Effector memory CD8-positive, alpha-beta T cell (primary cell): ENCODE data around the gene FGF21.
"Not testable (repeated sequence)": the region's sequence is repeated elsewhere in the genome, so short reads cannot be mapped to it uniquely, and the experiment has no call there.

Source experiments
- ATAC-seq: fragments of 150-1000 bp; cut with Tn5 transposase; replicated peaks from 2 replicates; pipeline ENCODE4 v1.10.0; 2021; ENCODE audit warnings: mild to moderate bottlenecking, moderate library complexity
- DNase-seq, 3 experiments: peaks; one replicate each; pipeline ENCODE4 v3.0.0; 2021
- H3K27ac Mint-ChIP-seq, 2 donors: one replicate each; pipeline ENCODE4 v1.8.0; 2022; ENCODE audit warnings: mild to moderate bottlenecking in 2 of 2, mixed read lengths in 2 of 2, moderate library complexity in 2 of 2
- H3K27me3 Mint-ChIP-seq, 2 donors: one replicate each; pipeline ENCODE4 v1.8.0; 2022; ENCODE audit warnings: mixed read lengths in 2 of 2
- H3K36me3 Mint-ChIP-seq: one replicate; pipeline ENCODE4 v1.8.0; 2022; ENCODE audit warnings: mild to moderate bottlenecking, moderate library complexity, mixed read lengths; ENCODE audit not compliant: insufficient read depth
- H3K4me1 Mint-ChIP-seq, 2 donors: one replicate each; pipeline ENCODE4 v1.8.0; 2022; ENCODE audit warnings: low read depth in 2 of 2, mixed read lengths in 2 of 2
- H3K4me3 Mint-ChIP-seq, 2 donors: one replicate each; pipeline ENCODE4 v1.8.0; 2022; ENCODE audit warnings: mild to moderate bottlenecking in 2 of 2, mixed read lengths in 2 of 2, moderate library complexity in 2 of 2
- H3K9me3 Mint-ChIP-seq, 2 donors: one replicate each; pipeline ENCODE4 v1.8.0; 2022; ENCODE audit warnings: mixed read lengths in 2 of 2

Gene FGF21

DNA sequence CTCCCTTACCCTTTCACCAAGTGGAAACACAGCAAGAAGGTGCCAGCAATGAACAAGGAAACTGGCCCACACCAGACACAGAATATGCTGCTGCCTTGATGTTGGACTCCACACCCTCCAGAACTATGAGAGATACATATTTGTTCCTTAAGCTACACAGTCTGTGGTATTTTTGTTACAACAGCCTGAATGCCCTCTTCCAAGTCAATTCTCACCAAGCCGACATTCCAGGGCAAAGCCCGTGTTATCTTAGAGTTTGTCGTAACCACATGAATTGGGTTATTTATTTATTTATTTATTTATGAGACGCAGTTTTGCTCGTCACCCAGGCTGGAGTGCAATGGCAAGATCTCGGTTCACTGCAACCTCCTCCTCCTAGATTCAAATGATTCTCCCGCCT lies 14.9 kb downstream of the FGF21 start:
- Mint-ChIP-seq H3K4me3 (no peak overlapping the region), H3K9me3 (no peaks in the 10 kb centered on the region), H3K27me3 (peaks cover 30 to 69% of the 10 kb centered on the region in 2 donors), H3K36me3 (no peaks in the 10 kb centered on the region), H3K27ac (no peak overlapping the region), H3K4me1 (peaks cover 0 to 2% of the 10 kb centered on the region in 2 donors)
- ATAC-seq = no peak
- no peak for DNase-seq

DNA sequence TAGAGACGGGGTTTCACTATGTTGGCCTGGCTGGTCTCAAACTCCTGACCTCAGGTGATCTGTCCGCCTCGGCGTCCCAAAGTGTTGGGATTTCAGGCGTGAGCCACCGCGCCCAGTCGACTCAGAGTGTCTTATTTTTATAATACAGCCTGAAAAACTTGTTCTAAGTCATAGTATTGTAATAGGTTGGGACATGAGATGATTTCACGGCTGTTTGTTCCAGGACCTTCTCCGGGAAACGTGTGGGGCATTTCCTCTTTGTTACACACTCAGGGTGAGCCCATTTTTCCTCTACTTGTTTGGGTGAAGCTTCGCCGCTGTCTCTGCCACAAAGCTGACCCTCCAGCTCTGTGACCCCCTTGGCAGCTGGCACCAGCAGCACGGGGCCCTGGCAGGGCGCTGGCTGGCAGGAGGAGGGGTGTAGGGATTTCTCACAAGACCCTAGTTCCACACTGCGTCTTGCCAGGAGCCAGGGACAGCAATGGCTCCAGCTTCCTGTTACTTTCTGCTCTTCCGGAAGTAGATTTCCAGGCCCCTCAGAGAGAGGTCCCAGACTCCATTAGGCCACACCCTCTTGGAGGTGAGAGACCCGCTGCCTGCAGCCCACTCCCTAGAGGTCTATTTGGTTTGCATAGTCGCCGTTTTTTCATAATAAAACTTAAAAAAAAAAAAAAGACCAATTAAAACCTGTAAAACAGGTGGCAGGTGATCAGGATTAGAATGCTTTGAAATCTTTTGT lies 15.6 kb downstream of the FGF21 start:
- H3K4me1 Mint-ChIP-seq = peaks cover 0 to 2% of the 10 kb centered on the region in 2 donors
- H3K27ac Mint-ChIP-seq = no peak overlapping the region
- H3K27me3 Mint-ChIP-seq = peaks cover 25 to 63% of the 10 kb centered on the region in 2 donors
- no peaks in the 10 kb centered on the region for H3K36me3 Mint-ChIP-seq
- ATAC-seq (no peak), DNase-seq (no peak)
- no peak overlapping the region for H3K4me3 Mint-ChIP-seq
- H3K9me3 Mint-ChIP-seq = no peaks in the 10 kb centered on the region

DNA sequence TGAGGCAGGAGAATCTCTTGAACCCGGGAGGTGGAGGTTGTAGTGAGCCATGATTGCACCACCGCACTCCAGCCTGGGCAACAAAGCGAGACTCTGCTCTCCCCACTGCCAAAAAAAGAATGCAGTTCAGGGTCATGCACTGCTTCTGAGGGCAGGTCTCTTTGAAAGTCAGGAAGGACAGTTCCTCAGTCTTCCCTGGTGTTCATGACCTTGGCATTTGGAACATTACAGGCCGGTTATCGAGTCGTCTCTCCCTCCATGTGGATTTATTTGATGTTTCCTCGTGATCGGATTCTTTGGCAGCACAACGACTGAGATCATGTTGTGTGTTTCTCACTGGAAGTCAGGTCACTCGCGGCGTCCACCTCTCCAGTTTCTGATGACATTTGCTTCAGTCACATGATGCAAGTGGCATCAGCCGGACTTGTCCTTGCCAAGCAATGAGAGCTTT lies 17.2 kb downstream of the FGF21 start:
- no peaks in the 10 kb centered on the region for H3K36me3 Mint-ChIP-seq
- H3K27ac Mint-ChIP-seq = no peak overlapping the region
- no peak for DNase-seq
- no peaks in the 10 kb centered on the region for H3K9me3 Mint-ChIP-seq
- no peak overlapping the region for H3K4me3 Mint-ChIP-seq
- H3K4me1 Mint-ChIP-seq = peaks cover 0 to 2% of the 10 kb centered on the region in 2 donors
- peaks cover 23 to 50% of the 10 kb centered on the region in 2 donors for H3K27me3 Mint-ChIP-seq
- no peak for ATAC-seq

DNA sequence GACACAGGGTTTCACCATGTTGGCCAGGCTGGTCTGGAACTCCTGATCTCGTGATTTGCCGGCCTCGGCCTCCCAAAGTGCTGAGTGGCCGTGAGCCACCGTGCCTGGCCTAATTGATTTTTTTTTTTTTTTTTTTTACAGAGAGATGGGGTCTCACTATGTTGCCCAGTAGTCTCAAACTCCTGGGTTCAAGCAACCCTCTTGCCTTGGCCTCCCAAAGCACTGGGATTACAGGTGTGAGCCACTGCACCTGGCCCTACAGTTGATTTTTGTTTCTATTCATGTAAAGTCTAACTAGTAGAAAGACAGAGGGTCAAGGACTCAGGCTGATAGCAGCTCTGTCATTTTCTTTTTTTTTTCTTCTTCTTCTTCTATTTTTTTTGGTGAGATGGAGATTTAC lies 21.8 kb downstream of the FGF21 start:
- peaks cover under 1 to 13% of the 10 kb centered on the region in 2 donors for H3K27me3 Mint-ChIP-seq
- no peaks in the 10 kb centered on the region for H3K4me1 Mint-ChIP-seq
- ATAC-seq (no peak), DNase-seq (no peak)
- H3K27ac Mint-ChIP-seq = no peak overlapping the region
- no peak overlapping the region for H3K4me3 Mint-ChIP-seq
- H3K36me3 Mint-ChIP-seq = peaks cover 1% of the 10 kb centered on the region
- H3K9me3 Mint-ChIP-seq = no peaks in the 10 kb centered on the region

DNA sequence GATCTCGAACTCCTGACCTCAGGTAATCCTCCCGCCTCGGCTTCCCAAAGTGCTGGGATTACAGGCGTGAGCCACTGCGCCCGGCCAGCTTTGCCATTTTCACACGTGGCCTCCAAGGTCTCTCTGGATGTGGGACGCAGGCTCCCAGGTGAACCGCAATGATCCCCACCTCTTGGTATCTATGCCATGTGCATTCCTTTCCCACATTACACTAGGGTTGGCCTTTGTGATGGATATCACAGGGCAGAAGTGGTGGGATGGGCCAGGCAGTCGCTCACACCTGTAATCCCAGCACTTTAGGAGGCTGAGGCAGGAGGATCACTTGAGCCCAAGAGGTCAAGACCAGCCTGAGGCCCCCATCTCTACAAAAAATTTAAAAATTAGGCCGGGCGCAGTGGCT lies 22.4 kb downstream of the FGF21 start:
- no peak for DNase-seq
- no peak overlapping the region for H3K4me3 Mint-ChIP-seq
- H3K36me3 Mint-ChIP-seq = peaks cover 5% of the 10 kb centered on the region
- H3K27ac Mint-ChIP-seq = no peak overlapping the region
- H3K27me3 Mint-ChIP-seq = peaks cover 5 to 7% of the 10 kb centered on the region in 2 donors
- peaks cover 2 to 3% of the 10 kb centered on the region in 2 donors for H3K4me1 Mint-ChIP-seq
- ATAC-seq = no peak
- no peaks in the 10 kb centered on the region for H3K9me3 Mint-ChIP-seq

DNA sequence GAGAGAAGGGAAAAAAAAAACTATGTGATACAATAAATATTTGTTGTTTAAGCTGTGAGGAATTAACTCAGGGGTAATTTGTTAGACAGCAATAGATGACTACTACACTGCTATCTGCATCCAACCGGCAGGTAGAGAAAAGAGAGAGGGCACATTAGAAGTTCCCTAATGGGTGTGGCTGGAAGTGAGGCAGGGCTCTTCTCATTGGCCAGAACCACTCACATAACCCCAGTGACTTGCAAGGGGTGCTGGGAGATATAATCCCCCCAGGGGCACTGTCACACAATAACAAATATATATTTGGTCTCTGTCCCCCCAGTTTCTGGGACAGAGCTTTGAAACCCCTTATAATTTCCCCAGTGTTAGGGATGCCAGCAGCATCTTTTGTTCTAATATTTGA lies 24.3 kb downstream of the FGF21 start:
- DNase-seq = no peak
- ATAC-seq = no peak
- Mint-ChIP-seq H3K9me3 (no peaks in the 10 kb centered on the region), H3K27ac (no peak overlapping the region), H3K4me1 (peaks cover 2 to 3% of the 10 kb centered on the region in 2 donors), H3K36me3 (peaks cover 5% of the 10 kb centered on the region), H3K27me3 (peaks cover 5 to 7% of the 10 kb centered on the region in 2 donors), H3K4me3 (no peak overlapping the region)

DNA sequence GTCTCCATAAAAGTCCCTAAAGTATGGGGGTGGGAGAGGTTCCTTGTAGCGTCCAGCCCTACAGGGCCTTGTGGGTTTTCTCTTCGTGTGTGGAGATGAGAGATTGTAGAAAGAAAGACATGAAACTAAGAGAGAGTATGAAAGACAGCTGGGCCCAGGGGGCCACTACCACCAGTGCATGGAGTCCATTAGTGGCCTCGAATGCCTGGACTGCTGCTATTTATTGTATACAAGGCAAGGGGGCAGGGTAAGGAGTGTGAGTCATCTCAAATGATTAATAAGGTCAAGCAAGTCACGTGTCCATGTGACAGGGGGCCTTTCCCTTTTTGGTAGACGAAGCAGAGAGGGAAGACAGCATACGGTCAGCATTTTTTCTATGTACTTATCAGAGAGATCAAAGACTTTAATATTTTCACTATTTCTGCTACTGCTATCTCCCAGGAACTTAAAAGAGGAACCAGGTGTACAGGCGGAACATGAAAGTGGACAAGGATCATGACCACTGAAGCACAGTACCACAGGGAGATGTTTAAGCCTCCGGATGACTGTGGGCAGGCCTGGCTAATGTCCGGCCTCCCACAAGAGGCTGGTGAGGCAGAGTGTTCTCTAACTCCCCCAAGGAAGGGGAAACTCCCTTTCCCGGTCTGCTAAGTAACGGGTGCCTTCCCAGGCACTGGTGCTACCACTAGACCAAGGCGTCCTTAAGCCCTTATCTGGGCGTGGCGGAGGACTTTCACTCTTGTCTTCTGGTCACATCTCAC lies 25.5 kb downstream of the FGF21 start:
- Mint-ChIP-seq H3K36me3 (peaks cover 5% of the 10 kb centered on the region), H3K9me3 (no peaks in the 10 kb centered on the region), H3K27ac (no peak overlapping the region), H3K4me3 (no peak overlapping the region), H3K4me1 (peaks cover 2 to 3% of the 10 kb centered on the region in 2 donors), H3K27me3 (peaks cover 5 to 16% of the 10 kb centered on the region in 2 donors)
- DNase-seq (no peak), ATAC-seq (no peak)

DNA sequence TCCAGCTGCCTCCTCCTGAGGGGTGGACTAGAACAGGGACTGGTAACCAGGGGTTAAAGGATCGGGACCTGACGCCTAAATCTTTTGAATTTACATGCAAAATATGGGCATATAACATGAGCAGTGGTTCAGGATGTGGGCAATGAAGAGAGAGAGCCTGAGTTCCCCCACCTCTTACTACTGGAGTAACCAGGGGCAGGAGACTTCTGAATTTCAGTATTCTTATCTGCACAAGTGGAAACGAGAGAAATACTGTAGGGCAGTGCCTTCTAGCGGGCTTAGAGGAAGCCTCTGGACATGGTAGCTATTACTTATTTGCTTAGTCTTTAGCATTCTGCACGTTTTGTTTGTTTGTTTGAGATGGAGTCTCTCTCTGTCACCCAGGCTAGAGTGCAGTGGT lies 29.2 kb downstream of the FGF21 start:
- no peak for DNase-seq
- peaks cover 9% of the 10 kb centered on the region for H3K36me3 Mint-ChIP-seq
- H3K4me3 Mint-ChIP-seq = no peak overlapping the region
- peaks cover 2 to 3% of the 10 kb centered on the region in 2 donors for H3K4me1 Mint-ChIP-seq
- peaks cover 5 to 21% of the 10 kb centered on the region in 2 donors for H3K27me3 Mint-ChIP-seq
- H3K27ac Mint-ChIP-seq = no peak overlapping the region
- H3K9me3 Mint-ChIP-seq = no peaks in the 10 kb centered on the region
- ATAC-seq = no peak

DNA sequence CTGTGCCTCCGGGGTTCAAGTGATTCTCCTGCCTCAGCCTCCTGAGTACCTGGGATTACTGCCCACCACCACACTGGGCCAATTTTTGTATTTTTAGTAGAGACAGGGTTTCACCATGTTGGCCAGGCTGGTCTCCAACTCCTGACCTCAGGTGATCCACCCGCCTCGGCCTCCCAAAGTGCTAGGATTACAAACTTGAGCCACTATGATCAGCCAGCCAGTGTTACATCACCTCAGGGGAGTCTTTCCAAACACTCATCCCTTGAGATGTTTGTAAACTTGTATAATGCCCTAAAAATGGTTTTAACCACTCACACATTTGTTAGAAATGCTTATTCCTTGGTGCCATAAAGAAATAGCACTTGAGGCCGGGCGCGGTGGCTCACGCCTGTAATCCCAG lies 31.1 kb downstream of the FGF21 start:
- H3K36me3 Mint-ChIP-seq, DNase-seq, H3K4me3 Mint-ChIP-seq, H3K9me3 Mint-ChIP-seq, ATAC-seq, H3K27ac Mint-ChIP-seq, H3K4me1 Mint-ChIP-seq: not testable (repeated sequence)
- peaks cover 5 to 21% of the 10 kb centered on the region in 2 donors for H3K27me3 Mint-ChIP-seq

DNA sequence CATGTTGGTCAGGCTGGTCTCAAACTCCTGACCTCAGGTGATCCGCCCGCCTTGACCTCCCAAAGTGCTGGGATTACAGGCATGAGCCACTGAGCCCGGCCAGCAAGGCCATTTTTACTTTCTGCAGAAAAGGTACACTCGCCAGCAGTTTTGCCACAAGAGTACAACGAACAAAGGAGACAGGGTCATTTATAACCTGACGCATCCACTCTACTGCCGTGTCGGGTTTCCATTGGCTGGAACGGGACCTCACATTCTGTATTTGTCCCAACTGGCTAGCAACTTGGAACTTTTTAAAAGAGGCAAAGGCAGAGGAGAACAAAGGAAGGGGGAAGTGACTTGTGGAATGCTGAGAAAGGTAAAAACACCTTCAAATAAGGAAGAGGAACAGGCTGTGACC lies 32.0 kb downstream of the FGF21 start:
- not testable (repeated sequence) for H3K27ac Mint-ChIP-seq, DNase-seq, H3K4me3 Mint-ChIP-seq, H3K9me3 Mint-ChIP-seq, ATAC-seq, H3K4me1 Mint-ChIP-seq, H3K36me3 Mint-ChIP-seq
- H3K27me3 Mint-ChIP-seq = peaks cover 3 to 21% of the 10 kb centered on the region in 2 donors

DNA sequence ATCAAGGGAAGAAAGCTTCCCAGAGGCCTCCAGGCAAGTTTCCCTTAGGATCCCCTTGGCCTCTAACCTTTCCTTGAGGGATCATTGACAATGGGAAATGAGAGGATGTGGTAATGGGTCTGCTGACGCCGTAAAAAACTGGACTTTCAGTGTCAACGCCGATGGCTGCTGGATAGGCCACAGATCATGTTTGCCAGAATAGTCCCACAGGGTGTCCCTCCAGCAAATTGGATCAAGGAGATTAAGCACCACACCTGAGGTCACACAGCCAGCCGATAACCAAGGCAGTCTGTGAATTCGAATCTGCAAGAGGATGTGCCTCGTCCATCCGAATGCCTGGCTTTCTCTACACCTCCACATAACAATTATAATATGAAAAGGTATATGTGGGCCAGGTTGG lies 37.9 kb downstream of the FGF21 start:
- no peak for ATAC-seq
- H3K4me3 Mint-ChIP-seq = no peak overlapping the region
- H3K27ac Mint-ChIP-seq = no peak overlapping the region
- no peaks in the 10 kb centered on the region for H3K9me3 Mint-ChIP-seq
- peaks cover 5 to 9% of the 10 kb centered on the region in 2 donors for H3K4me1 Mint-ChIP-seq
- H3K36me3 Mint-ChIP-seq = peaks cover 4% of the 10 kb centered on the region
- no peaks in the 10 kb centered on the region for H3K27me3 Mint-ChIP-seq
- no peak for DNase-seq

DNA sequence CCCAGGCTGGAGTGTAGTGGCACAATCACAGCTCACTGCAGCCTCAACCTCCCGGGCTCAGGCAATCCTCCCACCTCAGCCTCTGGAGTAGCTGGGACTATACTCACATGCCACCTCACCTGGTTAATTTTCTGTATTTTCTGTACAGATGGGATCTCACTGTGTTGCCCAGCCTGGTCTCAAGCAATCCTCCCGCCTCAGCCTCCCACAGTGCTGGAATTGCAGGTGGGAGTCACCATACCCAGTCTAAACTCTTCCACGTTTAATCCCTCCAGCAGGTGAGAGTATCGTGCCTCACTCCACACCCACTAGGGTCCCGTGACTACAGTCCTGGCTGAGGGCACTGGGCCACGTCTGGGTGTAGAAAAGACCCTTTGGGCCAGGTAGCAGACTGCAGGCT lies 39.0 kb downstream of the FGF21 start:
- DNase-seq (no peak), ATAC-seq (no peak)
- Mint-ChIP-seq H3K4me1 (peaks cover 5 to 9% of the 10 kb centered on the region in 2 donors), H3K36me3 (peaks cover 2% of the 10 kb centered on the region), H3K27ac (peak overlapping the region in 1 of 2 donors; percentile 85), H3K27me3 (no peaks in the 10 kb centered on the region), H3K4me3 (peak overlapping the region; percentile 83 to 86), H3K9me3 (no peaks in the 10 kb centered on the region)

DNA sequence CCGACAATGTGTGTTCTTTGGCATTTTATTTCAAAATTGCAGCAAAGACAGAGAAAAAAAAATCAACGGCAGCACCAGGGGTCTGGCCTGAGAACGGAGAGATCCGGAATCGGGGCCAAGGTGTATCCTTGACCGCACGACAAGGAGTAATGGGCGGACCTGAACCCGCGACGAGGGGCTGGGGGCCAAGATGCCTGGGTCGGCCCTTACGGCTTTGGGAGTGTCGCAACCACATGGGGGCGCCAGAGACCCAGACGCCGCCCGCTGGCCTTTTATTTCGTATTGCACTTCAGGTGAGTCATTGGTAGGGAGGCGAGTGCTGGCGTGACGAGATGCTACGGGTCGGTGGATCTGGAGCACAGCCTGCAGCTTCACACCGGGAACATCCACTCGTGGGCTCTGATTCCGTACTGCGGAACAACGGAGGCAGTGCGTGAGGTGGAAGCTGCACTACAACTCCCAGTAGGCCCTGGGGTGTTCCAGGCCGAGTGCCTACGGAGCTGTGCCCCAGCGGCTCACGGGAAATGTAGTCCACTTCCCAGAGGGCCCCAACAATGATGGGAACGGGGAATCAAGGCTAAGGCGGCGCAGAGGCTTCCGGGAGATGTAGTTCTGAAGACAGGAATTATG lies 39.8 kb downstream of the FGF21 start:
- Mint-ChIP-seq H3K4me3 (peak overlapping the region; percentile 83 to 86), H3K27me3 (no peaks in the 10 kb centered on the region), H3K27ac (peak overlapping the region; percentile 35 to 85), H3K9me3 (no peaks in the 10 kb centered on the region), H3K4me1 (peaks cover 5 to 9% of the 10 kb centered on the region in 2 donors), H3K36me3 (no peaks in the 10 kb centered on the region)
- peak; percentile 76 to 81 (median 77) for DNase-seq
- ATAC-seq = peak; percentile 98
